HG03342 (cell line): ENCODE measurements around the gene ARFGEF3.

Experiments used
- ATAC-seq: cut with Tn5 transposase; IDR thresholded peaks from one replicate; pipeline ENCODE4 v1.9.1; 2021; ENCODE audit warnings: mild to moderate bottlenecking, moderate library complexity; ENCODE audit not compliant: unreplicated experiment

The ARFGEF3 gene

DNA sequence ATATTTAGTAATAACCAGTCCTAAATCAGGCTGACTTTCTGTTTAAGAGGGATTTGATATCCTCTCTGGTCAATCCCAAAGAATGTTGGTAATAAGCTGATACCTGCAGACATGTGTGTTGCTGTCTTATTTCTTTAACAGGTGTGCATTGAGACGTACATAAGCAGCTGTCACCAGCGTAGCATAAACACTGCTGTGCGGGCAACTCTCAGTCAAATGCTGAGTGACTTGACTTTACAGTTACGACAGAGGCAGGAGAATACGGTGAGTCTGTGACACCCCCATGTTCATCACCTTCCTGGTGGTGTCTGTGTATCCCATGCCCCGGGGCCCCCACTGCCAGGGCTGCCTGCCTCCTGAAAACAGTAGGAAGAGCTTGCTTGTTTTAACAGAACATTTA is 76.6 kb downstream of the ARFGEF3 start:
- ATAC-seq = no peak

DNA sequence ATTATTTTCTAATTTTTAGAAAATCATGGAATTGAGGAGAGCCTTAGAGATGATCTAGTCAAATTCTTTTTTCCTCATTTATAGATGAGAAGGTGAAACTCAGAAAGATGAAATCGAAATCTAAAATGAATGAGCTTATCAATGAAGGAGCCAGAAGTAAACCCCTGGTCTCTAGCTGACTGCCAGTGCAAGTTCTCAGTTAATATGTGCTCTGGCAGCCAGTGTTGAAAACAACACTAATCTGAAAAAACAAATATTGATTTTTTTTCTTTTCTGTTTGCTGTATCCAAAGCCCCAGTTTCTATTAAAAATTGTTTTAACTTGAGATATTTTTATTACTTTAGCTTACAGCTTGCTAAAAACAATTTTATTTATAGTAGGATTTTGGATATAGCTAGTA is 78.0 kb downstream of the ARFGEF3 start:
- no peak for ATAC-seq

- no peak for ATAC-seq
These were observed 78.9 kb downstream of the ARFGEF3 start for GRCh38 chr6:138240476-138241245.

DNA sequence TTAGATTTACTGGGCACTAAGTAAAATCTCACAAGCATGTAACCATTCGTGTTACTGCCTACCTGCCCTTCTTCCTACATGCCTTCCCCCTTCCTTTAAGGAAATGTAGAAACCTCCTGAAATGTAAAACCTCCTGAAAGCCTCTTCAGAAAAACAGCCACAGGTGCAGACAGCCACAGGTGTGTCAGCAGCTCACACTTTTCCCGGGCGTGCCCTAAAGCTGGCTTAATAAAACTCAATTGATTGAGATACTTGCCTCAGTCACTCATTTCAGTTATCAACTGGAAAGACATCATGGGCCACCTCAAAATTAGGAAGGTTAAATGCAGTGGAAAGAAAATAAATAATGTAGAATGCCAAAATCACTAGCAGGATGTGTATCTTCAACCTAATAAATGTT is 79.6 kb downstream of the ARFGEF3 start:
- ATAC-seq = no peak

DNA sequence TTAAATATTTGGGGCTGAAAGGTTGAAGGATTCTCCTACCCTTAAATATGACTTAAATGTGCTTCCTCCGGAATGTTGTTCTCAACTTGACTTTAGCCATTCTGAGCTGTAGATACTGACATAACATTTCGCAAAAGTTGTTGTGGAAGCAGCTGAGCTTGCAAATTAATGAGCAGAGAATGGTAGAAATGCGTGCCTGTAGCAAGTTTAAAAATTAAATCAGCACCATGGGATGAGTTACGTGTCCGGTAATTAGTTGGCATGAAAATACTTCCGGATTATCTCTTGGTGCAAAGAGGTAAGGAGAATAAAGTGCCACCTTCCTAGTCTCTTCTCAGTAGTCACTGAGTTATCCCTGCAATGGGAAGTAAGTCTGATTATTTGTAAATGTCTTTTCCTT is 80.2 kb downstream of the ARFGEF3 start:
- no peak for ATAC-seq

GRCh38 chr6:138242987-138243592 is 81.4 kb downstream of the ARFGEF3 start:
- ATAC-seq = no peak

DNA sequence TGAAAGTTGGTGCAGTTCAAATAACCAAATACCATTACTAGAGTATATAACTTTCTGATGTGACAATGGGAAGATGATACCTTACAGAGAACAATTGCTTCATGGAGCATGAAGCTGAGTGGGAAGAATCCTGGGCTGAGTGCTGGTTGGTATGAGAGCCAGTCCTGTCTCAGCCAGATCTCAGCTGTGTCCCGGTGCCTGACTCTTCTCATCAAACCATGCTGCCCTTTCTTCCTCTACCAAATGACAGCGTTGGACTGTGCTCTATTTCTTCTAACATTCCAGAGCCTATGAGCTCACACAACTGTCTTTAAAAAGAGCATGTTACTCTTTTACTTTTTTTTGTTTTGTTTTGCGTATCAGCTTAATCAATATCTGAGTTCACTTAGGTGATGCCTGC is 84.0 kb downstream of the ARFGEF3 start:
- no peak for ATAC-seq

DNA sequence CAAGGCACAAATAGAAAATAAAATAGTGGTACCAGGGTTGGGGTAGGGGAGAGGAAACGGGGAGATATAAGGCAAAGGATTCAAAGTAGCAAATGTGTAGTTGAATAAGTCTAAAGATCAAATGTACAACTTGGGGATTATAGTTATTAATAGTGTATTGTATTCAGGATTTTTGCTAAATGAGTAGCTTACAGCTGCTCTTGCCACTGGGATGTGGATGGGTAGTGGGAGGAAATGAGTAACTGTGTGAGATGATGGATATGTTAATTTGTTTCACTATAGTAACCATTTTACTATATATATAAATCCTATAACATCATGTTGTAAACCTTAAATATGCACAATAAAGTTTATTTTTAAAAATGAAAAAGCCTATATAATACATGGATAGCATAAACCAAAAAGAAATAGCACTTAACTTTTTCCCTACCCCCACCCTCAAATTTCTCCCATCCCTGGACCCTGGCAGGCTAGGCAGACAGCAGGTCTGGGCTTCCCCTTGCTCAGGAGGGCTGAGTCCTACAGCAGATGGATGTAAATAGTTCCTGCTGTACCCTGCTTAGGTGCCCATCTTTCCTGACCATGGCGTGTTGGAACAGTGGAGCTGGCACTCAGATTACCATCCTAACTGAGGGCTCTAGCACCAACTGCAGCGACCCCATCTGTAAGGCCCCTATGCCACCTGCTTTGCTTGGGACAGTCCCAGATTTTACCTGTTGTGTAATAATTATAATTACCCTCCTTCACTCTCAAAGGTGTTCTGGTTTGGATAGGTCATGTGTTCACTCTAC is 85.1 kb downstream of the ARFGEF3 start:
- no peak for ATAC-seq

GRCh38 chr6:138248011-138248410 is 86.3 kb downstream of the ARFGEF3 start:
- no peak for ATAC-seq

DNA sequence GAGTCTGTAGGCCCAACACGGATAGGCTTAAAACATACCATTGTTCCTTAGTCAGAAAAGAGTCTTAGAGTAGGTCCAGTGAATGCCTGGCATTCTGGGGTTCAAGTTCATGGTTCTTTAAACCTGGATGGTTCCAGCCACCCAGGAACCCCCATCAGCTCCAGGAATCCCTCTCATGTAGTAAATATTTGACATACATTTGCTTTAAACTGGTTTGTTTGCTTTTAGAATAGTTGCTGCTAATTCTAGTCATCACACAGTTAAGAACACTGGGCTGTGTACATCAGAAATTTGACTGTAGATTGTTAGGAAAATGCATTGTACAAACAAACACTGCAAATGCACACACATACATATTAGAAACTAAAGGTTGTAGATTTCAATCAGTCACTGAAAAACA is 87.1 kb downstream of the ARFGEF3 start:
- ATAC-seq = no peak

DNA sequence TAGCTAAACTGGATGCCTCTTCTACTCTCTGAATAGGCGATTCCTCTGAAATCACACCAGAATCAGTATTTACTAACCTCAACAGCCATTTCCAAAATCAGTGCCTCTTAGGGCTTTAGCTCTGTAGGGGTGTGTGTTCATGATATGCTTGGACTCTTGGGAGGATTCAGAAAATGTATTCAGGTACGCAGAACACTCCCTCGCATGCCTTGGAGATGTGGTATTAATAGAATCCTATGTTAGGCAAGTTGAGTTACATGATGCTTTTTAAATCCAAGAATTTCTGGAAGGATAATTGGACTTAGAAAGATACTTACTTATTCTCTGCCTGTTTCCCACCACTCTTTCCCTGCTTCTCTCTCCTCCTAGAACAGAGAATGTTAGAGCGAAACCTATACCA is 88.3 kb downstream of the ARFGEF3 start:
- ATAC-seq = no peak

DNA sequence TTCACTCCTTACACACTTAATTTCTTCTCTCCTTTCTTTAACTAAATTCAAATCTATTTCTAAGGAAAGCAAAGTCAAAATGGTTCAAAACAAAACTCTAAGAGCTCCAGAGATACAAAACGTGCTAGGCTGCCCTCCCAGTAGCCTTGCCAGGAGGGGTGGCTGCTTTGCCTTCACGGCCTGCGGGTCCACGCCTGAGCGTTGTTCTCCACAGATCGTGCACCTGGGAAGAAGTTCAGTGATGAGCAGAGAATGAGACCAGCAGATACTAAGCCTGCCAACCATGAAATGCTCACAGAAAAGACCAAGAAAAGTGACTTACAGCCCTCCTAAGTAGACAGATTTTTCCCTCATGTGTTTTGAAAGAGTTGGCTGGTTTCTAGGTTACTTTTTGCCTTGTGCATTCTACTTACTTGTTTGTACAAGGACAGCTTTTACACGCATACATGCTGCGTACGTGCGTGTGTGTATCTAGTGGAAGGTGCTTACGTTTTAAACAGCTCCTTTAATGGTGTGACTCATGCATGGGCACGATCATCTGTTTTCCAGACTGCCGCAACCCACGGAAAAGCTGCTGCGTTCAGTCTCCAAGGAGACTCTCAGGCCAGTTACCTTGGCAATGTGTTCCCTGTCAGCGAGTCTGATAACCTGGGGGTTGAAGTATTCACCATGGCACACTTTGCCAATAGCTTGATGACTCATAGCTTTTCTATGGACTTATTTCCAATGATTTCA is 88.9 kb downstream of the ARFGEF3 start:
- ATAC-seq = no peak

GRCh38 chr6:138253731-138254130 is 92.0 kb downstream of the ARFGEF3 start:
- no peak for ATAC-seq

DNA sequence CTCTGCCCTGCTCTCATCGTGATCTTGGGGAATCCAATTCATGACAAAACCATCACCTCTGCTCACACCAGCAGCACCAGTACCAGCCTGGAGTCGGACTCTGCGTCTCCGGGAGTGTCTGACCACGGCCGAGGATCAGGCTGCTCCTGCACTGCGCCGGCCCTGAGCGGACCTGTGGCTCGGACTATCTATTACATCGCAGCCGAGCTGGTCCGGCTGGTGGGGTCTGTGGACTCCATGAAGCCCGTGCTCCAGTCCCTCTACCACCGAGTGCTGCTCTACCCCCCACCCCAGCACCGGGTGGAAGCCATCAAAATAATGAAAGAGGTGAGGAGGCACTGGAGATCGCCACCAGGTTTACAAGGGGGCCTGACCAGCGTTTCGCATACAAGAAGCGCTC is 93.7 kb downstream of the ARFGEF3 start:
- ATAC-seq = no peak

- no peak for ATAC-seq
These were observed 95.9 kb downstream of the ARFGEF3 start for GRCh38 chr6:138257638-138258040.

- no peak for ATAC-seq
These were observed 96.5 kb downstream of the ARFGEF3 start for GRCh38 chr6:138258197-138258596.

DNA sequence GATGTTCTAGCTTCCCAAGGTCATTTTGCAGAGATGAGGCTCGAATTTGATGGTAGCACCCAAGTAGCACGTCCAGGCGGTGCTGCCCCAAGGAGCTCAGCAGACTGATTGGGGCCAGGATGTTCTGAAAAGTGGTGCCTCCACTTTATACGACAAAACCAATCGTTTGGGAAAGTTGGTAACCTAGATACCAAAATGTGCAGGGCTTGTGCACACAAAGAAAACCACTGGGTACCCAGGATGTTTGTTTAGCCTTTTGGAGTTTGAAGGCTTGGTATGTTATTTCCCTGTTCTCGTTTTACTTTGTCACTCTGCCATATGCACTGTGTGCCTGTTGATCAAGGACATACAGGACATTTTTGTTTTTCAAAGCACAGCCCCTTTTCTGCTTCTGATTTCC is 97.3 kb downstream of the ARFGEF3 start:
- ATAC-seq = no peak

GRCh38 chr6:138261116-138261780 is 99.5 kb downstream of the ARFGEF3 start:
- ATAC-seq = no peak

- ATAC-seq = no peak
These were observed 102.2 kb downstream of the ARFGEF3 start for GRCh38 chr6:138263963-138264362.

DNA sequence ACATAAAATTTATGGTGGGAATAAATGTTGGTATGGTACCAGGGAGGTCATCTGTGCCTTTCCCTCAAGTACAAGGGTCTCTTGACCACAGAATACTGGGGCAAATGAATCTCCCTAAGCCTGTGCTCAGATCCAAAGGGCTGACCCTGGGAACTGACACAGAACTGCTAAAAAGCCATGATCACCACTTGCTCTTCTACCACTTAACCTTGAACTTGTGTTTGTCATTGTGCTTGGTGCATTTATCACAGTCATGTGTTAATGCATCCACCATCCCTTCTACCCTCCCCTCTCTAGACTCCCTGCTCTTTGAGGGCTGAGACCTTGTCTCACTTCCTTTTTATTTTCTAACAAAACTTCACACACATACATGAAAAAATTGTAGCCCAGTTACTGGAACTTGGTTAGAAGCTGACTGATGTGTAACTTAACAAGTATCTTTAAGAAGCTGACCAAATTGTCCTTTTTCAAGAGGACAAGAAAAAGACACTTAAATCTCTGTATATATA is 102.7 kb downstream of the ARFGEF3 start:
- no peak for ATAC-seq

DNA sequence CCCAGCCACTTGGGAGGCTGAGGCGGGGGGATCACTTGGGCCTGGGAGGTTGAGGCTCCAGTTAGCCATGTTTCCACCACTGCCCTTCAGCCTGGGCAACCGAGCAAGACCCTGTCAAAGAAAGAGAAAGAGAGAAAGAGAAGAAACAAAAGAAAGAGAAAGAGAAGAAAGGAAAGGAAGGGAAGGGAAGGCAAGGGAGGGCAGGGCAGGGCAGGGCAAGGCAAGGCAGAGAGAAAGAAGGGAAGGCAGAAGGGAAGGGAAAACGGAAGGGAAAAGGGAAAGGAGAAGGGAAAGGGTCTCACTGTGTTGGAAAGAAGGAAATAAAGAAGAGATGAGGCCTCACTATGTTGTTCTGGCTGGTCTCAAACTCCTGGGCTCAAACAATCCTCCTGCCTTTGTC is 104.4 kb downstream of the ARFGEF3 start:
- no peak for ATAC-seq
